Measurements from ENCODE around the gene RAB1A. TPM values are rescaled to one million over a fixed set of nuclear protein-coding genes. Genes with fewer than 3 reads are reported as not detected.

RAB1A gene
- total and polyA plus RNA-seq, 9 of the 15 experiments (the other 6 are each of a cell fraction or from before 2014, with no cell fraction given): 43.8 to 163 (median 67.7) TPM

DNA sequence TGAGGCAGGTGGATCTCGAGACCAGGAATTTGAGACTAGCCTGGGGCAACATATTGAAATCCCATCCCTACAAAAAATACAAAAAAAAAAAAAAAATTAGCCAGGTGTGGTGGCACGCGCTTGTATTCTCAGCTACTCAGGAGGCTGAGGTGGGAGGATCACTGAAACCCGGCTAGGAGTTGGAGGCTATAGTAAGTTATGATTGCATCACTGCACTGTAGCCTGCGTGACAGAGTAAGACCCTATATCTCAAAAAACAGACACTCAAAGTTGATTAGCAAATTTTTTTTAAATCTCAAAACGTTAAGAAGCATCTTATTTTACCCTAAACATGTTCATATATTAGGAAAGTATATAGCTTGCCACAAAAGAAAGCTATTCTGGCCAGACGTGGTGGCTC is 7.6 kb downstream of the RAB1A start (continued):
- TF ChIP-seq CEBPG (CRISPR knock-in tag; IDR thresholded peaks at IDR 0.05): no peak
- 0 out of 4 replicates have a peak, but pooled peaks of 1 of the 2 experiments have one; percentile 15 for TF ChIP-seq CEBPG (tag; conservative IDR thresholded peaks at IDR 0.05 in 1 of 2, IDR thresholded peaks at IDR 0.05 in 1 of 2)
- TF ChIP-seq ZNF253 (CRISPR knock-in tag; conservative IDR thresholded peaks at IDR 0.05): no peak
- TF ChIP-seq CEBPB (tag; IDR thresholded peaks at IDR 0.05): peak; percentile 32; the same call in 1 of the 2 replicates
- TF ChIP-seq NR1H2 (CRISPR knock-in tag; IDR thresholded peaks at IDR 0.05): no peak
- no peak for TF ChIP-seq SAFB (IDR thresholded peaks at IDR 0.05; ENCODE audit: borderline replicate concordance, low read depth, low read length)
- TF ChIP-seq, protein P1, sequence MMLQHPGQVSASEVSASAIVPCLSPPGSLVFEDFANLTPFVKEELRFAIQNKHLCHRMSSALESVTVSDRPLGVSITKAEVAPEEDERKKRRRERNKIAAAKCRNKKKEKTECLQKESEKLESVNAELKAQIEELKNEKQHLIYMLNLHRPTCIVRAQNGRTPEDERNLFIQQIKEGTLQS (IDR thresholded peaks at IDR 0.05): peak; percentile 68
- TF ChIP-seq, protein P1 (CRISPR knock-in tag; conservative IDR thresholded peaks at IDR 0.05): no peak
- TF ChIP-seq, protein P2, sequence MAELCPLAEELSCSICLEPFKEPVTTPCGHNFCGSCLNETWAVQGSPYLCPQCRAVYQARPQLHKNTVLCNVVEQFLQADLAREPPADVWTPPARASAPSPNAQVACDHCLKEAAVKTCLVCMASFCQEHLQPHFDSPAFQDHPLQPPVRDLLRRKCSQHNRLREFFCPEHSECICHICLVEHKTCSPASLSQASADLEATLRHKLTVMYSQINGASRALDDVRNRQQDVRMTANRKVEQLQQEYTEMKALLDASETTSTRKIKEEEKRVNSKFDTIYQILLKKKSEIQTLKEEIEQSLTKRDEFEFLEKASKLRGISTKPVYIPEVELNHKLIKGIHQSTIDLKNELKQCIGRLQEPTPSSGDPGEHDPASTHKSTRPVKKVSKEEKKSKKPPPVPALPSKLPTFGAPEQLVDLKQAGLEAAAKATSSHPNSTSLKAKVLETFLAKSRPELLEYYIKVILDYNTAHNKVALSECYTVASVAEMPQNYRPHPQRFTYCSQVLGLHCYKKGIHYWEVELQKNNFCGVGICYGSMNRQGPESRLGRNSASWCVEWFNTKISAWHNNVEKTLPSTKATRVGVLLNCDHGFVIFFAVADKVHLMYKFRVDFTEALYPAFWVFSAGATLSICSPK (IDR thresholded peaks at IDR 0.05; ENCODE audit: borderline replicate concordance): no peak
- no peak for TF ChIP-seq ELF1 (tag; IDR thresholded peaks at IDR 0.05)
- no peak for TF ChIP-seq CHCHD3 (CRISPR knock-in tag; IDR thresholded peaks at IDR 0.05)
- TF ChIP-seq PCBP2 (IDR thresholded peaks at IDR 0.05; ENCODE audit: low read depth, low read length, poor library complexity, severe bottlenecking): no peak
- TF ChIP-seq, protein P3, sequence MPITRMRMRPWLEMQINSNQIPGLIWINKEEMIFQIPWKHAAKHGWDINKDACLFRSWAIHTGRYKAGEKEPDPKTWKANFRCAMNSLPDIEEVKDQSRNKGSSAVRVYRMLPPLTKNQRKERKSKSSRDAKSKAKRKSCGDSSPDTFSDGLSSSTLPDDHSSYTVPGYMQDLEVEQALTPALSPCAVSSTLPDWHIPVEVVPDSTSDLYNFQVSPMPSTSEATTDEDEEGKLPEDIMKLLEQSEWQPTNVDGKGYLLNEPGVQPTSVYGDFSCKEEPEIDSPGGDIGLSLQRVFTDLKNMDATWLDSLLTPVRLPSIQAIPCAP (CRISPR knock-in tag; IDR thresholded peaks at IDR 0.05; ENCODE audit: borderline replicate concordance): no peak
- no peak for TF ChIP-seq EWSR1 (IDR thresholded peaks at IDR 0.05; ENCODE audit: borderline replicate concordance, low read depth, partially characterized antibody)
- TF ChIP-seq CBFA2T3 (IDR thresholded peaks at IDR 0.05): no peak
- no peak for TF ChIP-seq POU5F1 (IDR thresholded peaks at IDR 0.05; ENCODE audit: borderline replicate concordance, low read depth, low read length, partially characterized antibody)
- no peak for TF ChIP-seq HMG20B (CRISPR knock-in tag; IDR thresholded peaks at IDR 0.05)

All from K562 (cell line).